Measurements from ENCODE around the gene KIF7. TPM values are rescaled to one million over a fixed set of nuclear protein-coding genes. Genes with fewer than 3 reads are reported as not detected.
A peak's percentile ranks its signal among the peaks of the same experiment; 100 is the strongest.
"Not testable (repeated sequence)": the region's sequence is repeated elsewhere in the genome, so short reads cannot be mapped to it uniquely, and the experiment has no call there.

KIF7 gene
- total RNA-seq, 4 donors from 2014 or later, result 10.8 to 23.6 (median 18.9) TPM

DNA sequence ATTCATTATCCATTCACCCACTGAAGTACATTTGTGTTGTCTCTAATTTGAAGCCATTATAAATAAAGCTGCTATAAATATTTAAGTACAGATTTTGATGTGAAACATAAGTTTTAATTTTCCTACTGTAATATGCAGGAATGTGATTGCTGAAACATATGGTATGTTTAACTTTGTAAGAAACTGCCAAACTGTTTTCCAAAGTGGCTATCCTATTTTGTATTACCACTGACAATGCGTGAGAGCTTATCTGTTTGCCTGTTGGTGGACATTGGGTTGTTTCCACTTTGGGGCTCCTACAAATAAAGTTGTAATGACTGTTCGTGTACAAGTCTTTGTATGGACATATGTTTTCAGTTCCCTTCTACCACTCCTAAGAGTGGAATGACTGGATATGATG, 37.8 kb upstream of the KIF7 start:
- WGBS, result 56% methylated on average over 2 of the region's 2 CpGs
- intact Hi-C loops (cut with DNase I), result loop anchor here (5.0 kb wide), 1 partner anchor 46 kb away; no protein-coding TSS in a partner anchor
- no peak overlapping the region for H3K27ac ChIP-seq (replicated peaks in 1 of 4)
- no peaks in the 10 kb centered on the region for H3K9me3 ChIP-seq
- TF ChIP-seq POLR2A (IDR thresholded peaks at IDR 0.05; ENCODE audit: low read depth) (no peak), EP300 (IDR thresholded peaks at IDR 0.05) (no peak), POLR2AphosphoS5 (IDR thresholded peaks at IDR 0.05) (no peak)
- TF ChIP-seq, protein P1, sequence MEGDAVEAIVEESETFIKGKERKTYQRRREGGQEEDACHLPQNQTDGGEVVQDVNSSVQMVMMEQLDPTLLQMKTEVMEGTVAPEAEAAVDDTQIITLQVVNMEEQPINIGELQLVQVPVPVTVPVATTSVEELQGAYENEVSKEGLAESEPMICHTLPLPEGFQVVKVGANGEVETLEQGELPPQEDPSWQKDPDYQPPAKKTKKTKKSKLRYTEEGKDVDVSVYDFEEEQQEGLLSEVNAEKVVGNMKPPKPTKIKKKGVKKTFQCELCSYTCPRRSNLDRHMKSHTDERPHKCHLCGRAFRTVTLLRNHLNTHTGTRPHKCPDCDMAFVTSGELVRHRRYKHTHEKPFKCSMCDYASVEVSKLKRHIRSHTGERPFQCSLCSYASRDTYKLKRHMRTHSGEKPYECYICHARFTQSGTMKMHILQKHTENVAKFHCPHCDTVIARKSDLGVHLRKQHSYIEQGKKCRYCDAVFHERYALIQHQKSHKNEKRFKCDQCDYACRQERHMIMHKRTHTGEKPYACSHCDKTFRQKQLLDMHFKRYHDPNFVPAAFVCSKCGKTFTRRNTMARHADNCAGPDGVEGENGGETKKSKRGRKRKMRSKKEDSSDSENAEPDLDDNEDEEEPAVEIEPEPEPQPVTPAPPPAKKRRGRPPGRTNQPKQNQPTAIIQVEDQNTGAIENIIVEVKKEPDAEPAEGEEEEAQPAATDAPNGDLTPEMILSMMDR (IDR thresholded peaks at IDR 0.05), result no peak
- DNase-seq (ENCODE audit: extremely low spot score), result no peak
- H3K4me3 ChIP-seq, result no peak overlapping the region
- no peaks in the 10 kb centered on the region for H3K36me3 ChIP-seq
- peaks cover 6 to 26% (median 19%) of the 10 kb centered on the region in 4 donors for H3K4me1 ChIP-seq
- H3K27me3 ChIP-seq, result no peaks in the 10 kb centered on the region

DNA sequence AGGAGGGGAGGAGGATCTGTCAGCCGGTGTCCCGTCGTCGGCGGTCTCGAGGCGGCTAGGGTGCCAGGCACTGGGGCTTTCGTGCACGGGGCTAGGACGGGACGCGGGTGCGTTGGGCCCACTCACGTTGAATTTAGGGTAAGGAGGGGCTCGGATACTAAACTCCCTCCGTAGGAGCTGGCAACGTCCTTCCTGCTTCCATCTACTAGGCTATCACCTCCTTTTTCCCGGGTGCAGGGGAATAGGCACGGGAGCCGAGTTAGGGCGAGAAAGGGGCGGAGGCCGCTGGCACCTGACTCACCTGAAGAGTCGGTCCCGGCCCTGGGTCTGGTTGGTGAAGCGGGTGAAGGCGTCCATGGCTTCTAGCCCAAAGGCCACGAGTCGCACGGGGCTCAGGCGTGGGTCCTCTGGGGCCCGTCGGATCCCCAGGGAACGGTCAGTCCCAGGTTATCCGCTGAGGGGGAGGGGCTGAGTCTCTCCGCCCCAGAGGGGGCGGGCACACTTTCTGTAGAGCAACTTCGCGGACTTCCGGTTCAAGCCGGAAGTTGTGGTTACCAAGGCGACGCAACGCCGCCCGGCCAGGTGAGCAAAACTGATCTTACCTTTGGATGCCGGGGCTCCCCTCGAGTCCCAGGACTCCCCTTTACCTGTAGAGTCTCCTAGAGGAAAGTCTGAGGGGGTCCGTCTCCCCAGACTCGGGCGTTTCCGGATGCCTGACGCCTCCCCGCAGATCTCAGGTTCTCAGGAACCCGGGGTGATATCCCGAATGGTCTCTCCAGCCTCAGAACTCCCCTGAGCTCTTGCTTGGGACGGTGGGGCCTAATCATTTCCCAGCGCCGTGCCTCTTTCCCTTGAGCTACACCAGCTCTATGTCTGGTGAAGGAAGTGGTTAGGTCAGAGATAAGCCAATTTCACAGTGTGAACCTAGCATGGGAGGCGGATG, 35.3 kb upstream of the KIF7 start, which contains the start of the genes PEX11A and WDR93:
Gene PEX11A, minus strand, starts transcription at position 479 of the 943 bp plus-strand sequence. Its CDS starts 122 bp downstream, at position 357.
Gene WDR93, plus strand, starts transcription at position 536 of the 943 bp plus-strand sequence. CDS start 10,936 bp downstream, outside the sequence.
- peaks cover 6 to 45% (median 27%) of the 10 kb centered on the region in 4 donors for H3K4me1 ChIP-seq
- peak; percentile 92 for DNase-seq (ENCODE audit: extremely low spot score)
- peak within 1 kb of the TSS; percentile 33 to 79 (median 76) for H3K27ac ChIP-seq (replicated peaks in 1 of 4)
- intact Hi-C loops (cut with DNase I), result loop anchor here (5.0 kb wide), 1 partner anchor 43 kb away; no protein-coding TSS in a partner anchor
- peak within 1 kb of the TSS; percentile 71 to 96 (median 80) for H3K4me3 ChIP-seq
- peaks cover 0 to 6% (median 1%) of the 10 kb centered on the region in 4 donors for H3K36me3 ChIP-seq
- H3K27me3 ChIP-seq, result no peaks in the 10 kb centered on the region
- WGBS, result 5% methylated on average over 41 of the region's 60 CpGs
- no peaks in the 10 kb centered on the region for H3K9me3 ChIP-seq
- no peak for TF ChIP-seq EP300 (IDR thresholded peaks at IDR 0.05)
- peak; percentile 23 for TF ChIP-seq POLR2A (IDR thresholded peaks at IDR 0.05; ENCODE audit: low read depth)
- TF ChIP-seq POLR2AphosphoS5 (IDR thresholded peaks at IDR 0.05), result peak; percentile 84 to 91
- TF ChIP-seq, protein P1 (IDR thresholded peaks at IDR 0.05), result peak in 1 of 3 experiments; percentile 17

DNA sequence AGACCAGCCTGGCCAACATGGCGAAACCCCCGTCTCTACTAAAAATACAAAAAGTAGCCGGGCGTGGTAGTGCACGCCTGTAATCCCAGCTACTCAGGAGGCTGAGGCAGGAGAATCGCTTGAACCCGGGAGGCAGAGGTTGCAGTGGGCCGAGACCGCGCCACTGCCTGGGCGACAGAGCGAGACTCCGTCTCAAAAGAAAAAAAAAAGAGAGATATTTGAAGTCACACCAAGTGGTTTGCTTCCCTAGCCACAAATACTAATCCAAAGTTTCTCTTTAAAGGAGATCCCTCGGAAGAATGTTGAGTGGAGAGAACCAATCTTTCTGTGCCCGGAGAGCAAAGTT, 34.6 kb upstream of the KIF7 start:
- WGBS, result 65% methylated on average over 15 of the region's 15 CpGs
- peak overlapping the region; percentile 33 to 79 (median 76) for H3K27ac ChIP-seq (replicated peaks in 1 of 4)

DNA sequence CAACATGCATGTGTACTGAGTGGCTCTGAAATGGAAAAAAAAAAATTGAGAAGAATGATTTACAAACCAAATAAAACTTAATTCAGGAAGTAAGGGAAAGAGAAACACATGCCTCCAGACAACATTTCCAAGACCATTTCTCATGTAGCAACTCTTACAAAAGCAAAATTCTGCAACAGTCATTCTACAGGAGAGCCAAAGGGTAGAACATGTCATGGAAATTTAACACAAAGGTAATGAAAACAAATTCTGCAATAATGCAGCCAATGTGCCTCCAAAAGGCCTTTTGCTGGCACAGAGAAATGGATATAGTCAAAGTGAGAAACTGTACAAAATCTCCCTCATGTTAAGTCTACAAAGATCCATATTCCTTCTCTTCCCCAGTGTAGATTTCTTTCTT, 31.3 kb upstream of the KIF7 start:
- H3K36me3 ChIP-seq, result peaks cover 5 to 22% (median 18%) of the 10 kb centered on the region in 4 donors
- TF ChIP-seq, protein P1 (IDR thresholded peaks at IDR 0.05), result no peak
- TF ChIP-seq EP300 (IDR thresholded peaks at IDR 0.05), result no peak
- no peak overlapping the region for H3K4me3 ChIP-seq
- no peaks in the 10 kb centered on the region for H3K9me3 ChIP-seq
- peak overlapping the region in 1 of 4 donors; percentile 10 for H3K27ac ChIP-seq (replicated peaks in 1 of 4)
- no peaks in the 10 kb centered on the region for H3K27me3 ChIP-seq
- intact Hi-C loops (cut with DNase I), result no loop called here
- no peak for DNase-seq (ENCODE audit: extremely low spot score)
- peaks cover 15 to 57% (median 29%) of the 10 kb centered on the region in 4 donors for H3K4me1 ChIP-seq

More for the DNA sequence above, 34.6 kb upstream of the KIF7 start:
- H3K9me3 ChIP-seq; H3K36me3 ChIP-seq; H3K27me3 ChIP-seq; DNase-seq (ENCODE audit: extremely low spot score): not testable (repeated sequence)
- peak overlapping the region; percentile 71 to 96 (median 80) for H3K4me3 ChIP-seq
- intact Hi-C loops (cut with DNase I), result loop anchor here (5.0 kb wide), 1 partner anchor 43 kb away; no protein-coding TSS in a partner anchor
- H3K4me1 ChIP-seq, result peaks cover 6 to 48% (median 27%) of the 10 kb centered on the region in 4 donors

DNA sequence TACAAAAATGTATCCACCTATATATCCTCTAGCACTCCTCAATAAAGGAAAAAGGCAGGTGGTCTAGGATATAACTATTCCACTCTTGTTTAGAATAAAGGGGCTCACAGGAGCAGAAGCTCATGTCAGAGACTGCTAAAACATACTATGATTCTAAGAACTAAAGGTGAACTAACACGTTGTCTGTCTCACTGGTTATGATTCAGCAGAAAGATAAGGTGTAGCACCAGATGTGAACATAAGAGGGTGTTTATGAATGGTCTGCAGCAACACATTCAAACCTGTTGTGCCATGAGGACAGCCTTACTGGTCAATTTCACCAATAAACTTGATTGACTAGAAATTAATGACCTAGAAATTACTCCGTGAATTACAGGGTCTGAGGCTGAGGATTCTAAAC, 30.7 kb upstream of the KIF7 start:
- Histone ChIP-seq H3K27me3 (no peaks in the 10 kb centered on the region), H3K27ac (replicated peaks in 1 of 4) (peak overlapping the region in 1 of 4 donors; percentile 10), H3K4me1 (peaks cover 20 to 59% (median 33%) of the 10 kb centered on the region in 4 donors), H3K36me3 (peaks cover 5 to 22% (median 18%) of the 10 kb centered on the region in 4 donors), H3K4me3 (no peak overlapping the region), H3K9me3 (no peaks in the 10 kb centered on the region)
- DNase-seq (ENCODE audit: extremely low spot score), result no peak
- WGBS, result 76% methylated on average over 2 of the region's 2 CpGs
- TF ChIP-seq, protein P1 (IDR thresholded peaks at IDR 0.05), result no peak
- no peak for TF ChIP-seq POLR2A (IDR thresholded peaks at IDR 0.05; ENCODE audit: low read depth)
- no peak for TF ChIP-seq POLR2AphosphoS5 (IDR thresholded peaks at IDR 0.05)
- intact Hi-C loops (cut with DNase I), result no loop called here

Measured in esophagus muscularis mucosa (tissue), 4 donors.